Neuron (in vitro differentiated cells): ENCODE measurements around the gene EID2.

ENCODE experiments used
- H2AFZ ChIP-seq: one replicate; pipeline ENCODE4 v1.6.1; 2013; ENCODE audit warnings: low read depth, mild to moderate bottlenecking, inconsistent platforms, low read length, moderate library complexity
- H3K27me3 ChIP-seq: one replicate; pipeline ENCODE4 v1.6.1; 2013; ENCODE audit warnings: low read length; ENCODE audit not compliant: insufficient read depth
- H3K36me3 ChIP-seq: one replicate; pipeline ENCODE4 v1.6.1; 2013; ENCODE audit warnings: low read length; ENCODE audit not compliant: insufficient read depth
- H3K4me1 ChIP-seq: one replicate; pipeline ENCODE4 v1.6.1; 2013; ENCODE audit warnings: low read length; ENCODE audit not compliant: insufficient read depth
- H3K4me3 ChIP-seq: 2 replicates; pipeline ENCODE4 v1.5.1; 2013; ENCODE audit warnings: mild to moderate bottlenecking, low read length, moderate library complexity
- H3K9me3 ChIP-seq: one replicate; pipeline ENCODE4 v1.6.1; 2013; ENCODE audit warnings: low read length

EID2 gene

DNA sequence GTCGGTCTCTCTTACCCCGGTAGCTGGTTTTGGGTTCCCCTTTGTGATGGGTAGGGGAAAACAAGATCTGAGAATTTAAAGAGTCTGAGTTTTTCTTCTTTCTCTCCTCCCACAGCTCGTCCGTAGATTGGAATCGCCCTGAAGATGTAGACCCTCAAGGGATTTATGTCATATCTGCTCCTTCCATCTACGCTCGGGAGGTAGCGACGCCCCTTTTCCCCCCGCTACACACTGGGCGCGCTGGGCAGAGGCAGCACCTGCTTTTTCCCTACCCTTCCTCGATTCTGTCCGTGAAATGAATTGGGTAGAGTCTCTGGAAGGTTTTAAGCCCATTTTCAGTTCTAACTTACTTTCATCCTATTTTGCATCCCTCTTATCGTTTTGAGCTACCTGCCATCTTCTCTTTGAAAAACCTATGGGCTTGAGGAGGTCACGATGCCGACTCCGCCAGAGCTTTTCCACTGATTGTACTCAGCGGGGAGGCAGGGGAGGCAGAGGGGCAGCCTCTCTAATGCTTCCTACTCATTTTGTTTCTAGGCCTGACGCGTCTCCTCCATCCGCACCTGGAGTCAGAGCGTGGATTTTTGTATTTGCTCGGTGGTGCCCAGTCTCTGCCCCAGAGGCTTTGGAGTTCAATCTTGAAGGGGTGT is 32.1 kb downstream of the EID2 start:
- H3K4me3 ChIP-seq: peak overlapping the region; percentile 53

DNA sequence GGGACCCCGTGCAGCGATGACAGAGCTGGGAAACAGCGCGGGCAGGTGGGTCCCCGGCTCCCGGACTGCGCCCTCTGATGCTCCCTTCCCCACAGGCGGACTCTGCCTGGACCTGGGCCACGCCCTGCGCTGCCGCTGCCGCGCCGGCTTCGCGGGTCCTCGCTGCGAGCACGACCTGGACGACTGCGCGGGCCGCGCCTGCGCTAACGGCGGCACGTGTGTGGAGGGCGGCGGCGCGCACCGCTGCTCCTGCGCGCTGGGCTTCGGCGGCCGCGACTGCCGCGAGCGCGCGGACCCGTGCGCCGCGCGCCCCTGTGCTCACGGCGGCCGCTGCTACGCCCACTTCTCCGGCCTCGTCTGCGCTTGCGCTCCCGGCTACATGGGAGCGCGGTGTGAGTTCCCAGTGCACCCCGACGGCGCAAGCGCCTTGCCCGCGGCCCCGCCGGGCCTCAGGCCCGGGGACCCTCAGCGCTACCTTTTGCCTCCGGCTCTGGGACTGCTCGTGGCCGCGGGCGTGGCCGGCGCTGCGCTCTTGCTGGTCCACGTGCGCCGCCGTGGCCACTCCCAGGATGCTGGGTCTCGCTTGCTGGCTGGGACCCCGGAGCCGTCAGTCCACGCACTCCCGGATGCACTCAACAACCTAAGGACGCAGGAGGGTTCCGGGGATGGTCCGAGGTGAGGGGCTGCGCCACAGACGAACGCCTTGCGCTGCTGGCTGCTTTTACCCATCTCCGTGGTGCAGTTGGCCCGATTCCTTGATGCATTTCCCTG is 32.8 kb downstream of the EID2 start:
- no peaks in the 10 kb centered on the region for H3K36me3 ChIP-seq

More for the DNA sequence above, 32.1 kb downstream of the EID2 start:
- Histone ChIP-seq H2AFZ (peak overlapping the region; percentile 81), H3K27me3 (peaks cover 6% of the 10 kb centered on the region), H3K36me3 (no peaks in the 10 kb centered on the region), H3K4me1 (peaks cover 8% of the 10 kb centered on the region), H3K9me3 (no peaks in the 10 kb centered on the region)

DNA sequence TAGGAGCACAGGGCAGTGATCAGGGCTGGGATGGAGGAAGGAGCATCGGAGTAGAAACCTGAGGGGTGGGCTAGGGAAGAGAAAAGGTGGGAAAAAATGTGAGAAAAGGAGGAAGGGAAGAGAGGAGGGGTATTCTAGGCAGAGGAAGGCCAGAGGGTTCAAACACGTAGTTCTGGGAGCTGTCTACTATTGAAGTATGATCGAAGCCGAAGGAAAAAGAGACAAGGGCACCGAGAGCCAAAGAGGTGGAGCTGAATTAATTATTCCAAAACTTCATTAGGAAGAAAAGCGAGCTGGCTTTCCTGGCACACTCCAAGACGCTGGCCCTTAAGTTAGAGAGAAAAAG is 33.4 kb downstream of the EID2 start:
- Histone ChIP-seq H3K4me1 (peaks cover 8% of the 10 kb centered on the region), H3K4me3 (peak overlapping the region; percentile 53), H2AFZ (peak overlapping the region; percentile 81), H3K9me3 (no peaks in the 10 kb centered on the region), H3K27me3 (peaks cover 6% of the 10 kb centered on the region), H3K36me3 (no peaks in the 10 kb centered on the region)

More for the DNA sequence above, 32.8 kb downstream of the EID2 start:
- no peaks in the 10 kb centered on the region for H3K9me3 ChIP-seq
- peaks cover 6% of the 10 kb centered on the region for H3K27me3 ChIP-seq
- H3K4me1 ChIP-seq: peaks cover 8% of the 10 kb centered on the region
- H2AFZ ChIP-seq: peak overlapping the region; percentile 81
- H3K4me3 ChIP-seq: peak overlapping the region; percentile 53

DNA sequence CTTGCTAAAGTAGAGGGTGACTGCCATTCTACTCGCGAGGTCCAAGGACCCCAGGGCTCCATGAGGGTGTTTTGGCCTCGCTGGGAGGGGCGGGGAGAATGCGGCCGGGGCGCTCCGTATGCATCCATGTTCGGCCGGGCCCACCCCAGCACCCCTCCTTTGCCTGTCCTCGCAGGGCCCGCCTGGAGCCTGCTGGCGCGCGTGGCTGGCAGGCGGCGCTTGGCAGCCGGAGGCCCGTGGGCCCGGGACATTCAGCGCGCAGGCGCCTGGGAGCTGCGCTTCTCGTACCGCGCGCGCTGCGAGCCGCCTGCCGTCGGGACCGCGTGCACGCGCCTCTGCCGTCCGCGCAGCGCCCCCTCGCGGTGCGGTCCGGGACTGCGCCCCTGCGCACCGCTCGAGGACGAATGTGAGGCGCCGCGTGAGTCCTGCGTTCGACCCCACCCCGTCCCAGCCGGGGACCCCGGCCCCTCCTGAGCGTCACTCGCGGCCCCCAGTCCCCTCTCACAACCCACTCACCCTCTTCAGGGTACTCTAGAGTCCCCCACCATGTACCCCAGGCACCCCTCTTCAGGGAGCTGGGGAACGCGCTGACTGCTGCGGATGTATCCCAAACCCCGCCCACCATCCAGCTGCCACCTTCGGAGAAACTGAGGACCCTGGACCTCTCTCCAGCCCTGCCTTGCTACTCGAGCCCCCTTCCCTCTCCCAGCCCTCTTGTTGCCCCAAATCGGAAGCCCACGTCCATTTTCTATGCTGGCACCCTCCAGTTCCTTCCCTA is 37.1 kb downstream of the EID2 start:
- Histone ChIP-seq H3K36me3 (no peaks in the 10 kb centered on the region), H3K27me3 (peaks cover 29% of the 10 kb centered on the region), H3K4me1 (peaks cover 11% of the 10 kb centered on the region), H3K4me3 (no peak overlapping the region), H3K9me3 (no peaks in the 10 kb centered on the region), H2AFZ (no peak overlapping the region)

DNA sequence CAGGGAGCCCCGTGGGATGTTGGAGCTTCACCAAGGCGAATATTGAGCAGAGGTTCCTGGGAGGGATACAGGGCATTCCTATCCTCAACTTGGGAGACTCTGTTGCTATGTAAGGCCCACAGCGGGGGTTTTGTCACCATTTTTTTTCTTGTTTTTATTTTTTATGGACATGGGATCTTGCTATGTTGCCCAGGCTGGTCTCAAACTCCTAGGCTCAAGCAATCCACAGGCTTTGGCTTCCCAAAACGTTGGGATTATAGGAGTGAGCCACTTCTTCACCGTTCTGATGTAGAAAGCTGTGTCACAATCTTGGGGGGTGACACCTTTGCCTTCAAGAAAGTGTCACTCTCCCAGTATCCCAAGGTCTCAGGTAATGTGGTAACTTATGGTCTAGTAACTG is 38.6 kb downstream of the EID2 start:
- Histone ChIP-seq H3K36me3 (no peaks in the 10 kb centered on the region), H3K4me1 (peaks cover 9% of the 10 kb centered on the region), H3K9me3 (no peaks in the 10 kb centered on the region), H3K27me3 (peaks cover 24% of the 10 kb centered on the region), H2AFZ (no peak overlapping the region), H3K4me3 (no peak overlapping the region)

DNA sequence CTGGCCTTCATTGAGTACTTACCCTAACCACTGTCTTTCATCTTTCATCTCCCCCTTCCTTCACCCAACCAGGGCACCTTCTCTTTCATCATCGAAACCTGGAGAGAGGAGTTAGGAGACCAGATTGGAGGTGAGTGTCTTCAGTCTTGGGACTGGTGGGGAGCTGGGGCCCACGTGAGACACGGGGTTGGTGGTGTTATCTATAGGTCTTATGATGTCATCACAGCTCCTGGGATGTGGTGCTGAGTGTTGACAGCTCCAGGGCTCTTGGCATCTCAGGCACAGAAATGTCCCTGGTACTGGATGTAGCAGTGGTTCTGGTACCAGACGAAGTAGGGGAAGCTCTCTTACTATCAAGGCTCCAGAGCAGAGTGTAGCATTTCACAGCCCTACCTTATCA is 39.4 kb downstream of the EID2 start:
- H3K36me3 ChIP-seq: no peaks in the 10 kb centered on the region
- H2AFZ ChIP-seq: no peak overlapping the region
- H3K4me3 ChIP-seq: no peak overlapping the region
- H3K4me1 ChIP-seq: peaks cover 9% of the 10 kb centered on the region
- peaks cover 23% of the 10 kb centered on the region for H3K27me3 ChIP-seq
- no peaks in the 10 kb centered on the region for H3K9me3 ChIP-seq

DNA sequence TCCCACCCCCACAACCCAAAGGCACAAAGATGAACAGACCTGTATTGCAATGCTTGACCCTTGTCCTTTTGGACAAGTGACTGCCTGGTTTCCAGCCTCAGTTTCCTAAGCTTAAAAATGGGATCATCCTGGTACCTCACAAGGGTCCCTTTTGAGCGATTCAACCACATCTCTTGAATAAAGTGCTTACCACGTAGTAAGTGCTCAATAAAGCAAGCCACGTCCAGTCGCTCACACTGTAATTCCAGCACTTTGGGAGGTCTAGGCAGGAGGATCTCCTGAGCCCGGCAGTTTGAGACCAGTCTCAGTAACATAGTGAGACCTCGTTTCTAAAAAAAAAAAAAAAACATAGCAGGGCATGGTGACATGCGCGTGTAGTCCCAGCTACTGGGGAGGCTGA is 40.0 kb downstream of the EID2 start:
- H3K9me3 ChIP-seq: no peaks in the 10 kb centered on the region
- peaks cover 9% of the 10 kb centered on the region for H3K4me1 ChIP-seq
- no peaks in the 10 kb centered on the region for H3K36me3 ChIP-seq
- H2AFZ ChIP-seq: no peak overlapping the region
- H3K4me3 ChIP-seq: peak overlapping the region; percentile 3
- H3K27me3 ChIP-seq: peaks cover 23% of the 10 kb centered on the region

DNA sequence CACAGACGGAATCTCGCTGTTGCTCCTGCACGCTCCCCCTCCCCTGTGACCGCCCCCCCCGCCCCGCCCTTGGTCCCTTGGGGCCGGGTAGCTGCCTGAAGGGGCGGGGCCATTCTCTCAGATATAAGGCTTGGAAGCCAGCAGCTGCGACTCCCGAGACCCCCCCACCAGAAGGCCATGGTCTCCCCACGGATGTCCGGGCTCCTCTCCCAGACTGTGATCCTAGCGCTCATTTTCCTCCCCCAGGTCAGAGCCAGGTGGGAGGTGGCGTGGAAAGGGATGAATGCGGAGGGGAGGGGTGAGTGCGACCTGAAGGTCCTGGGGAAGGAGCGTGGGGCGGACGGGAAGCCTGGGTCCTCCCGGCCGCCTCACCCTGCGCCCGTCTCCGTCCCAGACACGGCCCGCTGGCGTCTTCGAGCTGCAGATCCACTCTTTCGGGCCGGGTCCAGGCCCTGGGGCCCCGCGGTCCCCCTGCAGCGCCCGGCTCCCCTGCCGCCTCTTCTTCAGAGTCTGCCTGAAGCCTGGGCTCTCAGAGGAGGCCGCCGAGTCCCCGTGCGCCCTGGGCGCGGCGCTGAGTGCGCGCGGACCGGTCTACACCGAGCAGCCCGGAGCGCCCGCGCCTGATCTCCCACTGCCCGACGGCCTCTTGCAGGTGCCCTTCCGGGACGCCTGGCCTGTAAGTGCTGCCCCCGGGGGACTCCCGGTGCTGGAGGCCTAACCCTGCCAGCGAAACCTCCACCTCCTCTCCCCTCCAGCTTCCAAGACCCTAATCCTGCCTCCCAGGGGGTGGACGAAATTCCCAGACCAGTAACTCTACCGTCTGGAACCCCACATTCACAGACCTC is 40.9 kb downstream of the EID2 start, which contains the start of gene DLL3:
Gene DLL3 (plus strand): TSS at position 150 of the 845 bp plus-strand sequence. CDS start 28 bp downstream, at position 178.
- Histone ChIP-seq H3K4me3 (peak within 1 kb of the TSS; percentile 43), H2AFZ (peak within 1 kb of the TSS; percentile 30), H3K4me1 (peaks cover 9% of the 10 kb centered on the region), H3K36me3 (no peaks in the 10 kb centered on the region), H3K9me3 (no peaks in the 10 kb centered on the region), H3K27me3 (peaks cover 23% of the 10 kb centered on the region)

DNA sequence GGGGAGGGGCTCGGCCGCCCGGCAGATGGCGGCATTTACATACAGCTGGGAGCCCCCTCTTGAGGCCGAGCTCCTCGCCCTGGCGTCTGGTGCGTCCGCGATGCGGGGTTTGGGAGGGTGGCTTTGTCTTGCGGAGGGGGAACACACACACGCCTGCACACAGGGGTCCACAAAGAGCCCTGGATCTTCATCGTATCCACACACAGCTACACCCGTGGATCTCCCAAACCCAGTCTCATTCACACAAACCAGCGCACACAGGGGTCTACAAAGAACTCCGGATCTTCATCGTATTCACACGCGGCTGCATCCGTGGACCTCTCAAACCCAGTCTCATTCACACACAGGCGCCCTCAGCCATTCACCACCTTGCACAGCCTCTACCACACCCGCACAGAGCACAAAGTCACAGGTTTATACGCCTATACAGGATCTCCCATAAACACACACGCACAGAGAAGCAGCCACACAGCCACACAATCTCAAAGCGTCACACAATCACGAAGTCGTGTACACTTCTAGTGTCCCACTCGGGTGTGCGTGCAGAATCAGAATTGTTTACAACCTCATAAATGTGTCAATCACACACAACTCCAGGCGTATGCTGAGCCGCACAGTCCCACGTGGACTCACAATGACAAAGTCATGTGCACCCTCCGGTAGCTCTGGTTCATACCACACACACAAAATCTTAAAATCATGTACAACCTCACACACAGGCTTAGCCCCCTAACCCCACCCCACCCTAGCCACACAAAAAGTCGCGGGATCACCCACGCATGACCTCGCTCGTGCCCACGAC is 41.8 kb downstream of the EID2 start:
- H3K4me3 ChIP-seq: peak overlapping the region; percentile 29
- H3K27me3 ChIP-seq: peaks cover 23% of the 10 kb centered on the region
- H3K36me3 ChIP-seq: no peaks in the 10 kb centered on the region
- peaks cover 9% of the 10 kb centered on the region for H3K4me1 ChIP-seq
- H2AFZ ChIP-seq: peak overlapping the region; percentile 30
- no peaks in the 10 kb centered on the region for H3K9me3 ChIP-seq

DNA sequence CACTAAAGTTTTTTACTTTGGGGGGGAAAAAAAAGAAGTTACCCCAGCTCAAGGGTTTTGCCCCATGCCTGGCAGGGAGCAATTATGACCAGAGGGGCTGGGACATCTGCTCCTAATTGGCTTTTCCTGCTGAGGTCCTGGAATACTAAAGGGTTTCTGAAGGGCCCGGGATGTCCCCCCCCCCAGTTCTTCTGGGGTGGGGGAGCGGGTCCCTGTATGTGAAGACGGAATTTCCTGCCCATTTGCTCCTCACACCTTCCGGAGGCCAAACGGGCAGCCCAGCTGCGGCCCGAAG is 42.3 kb downstream of the EID2 start:
- Histone ChIP-seq H3K27me3 (peaks cover 23% of the 10 kb centered on the region), H3K9me3 (no peaks in the 10 kb centered on the region), H2AFZ (peak overlapping the region; percentile 30), H3K4me1 (peaks cover 9% of the 10 kb centered on the region), H3K4me3 (no peak overlapping the region), H3K36me3 (no peaks in the 10 kb centered on the region)

DNA sequence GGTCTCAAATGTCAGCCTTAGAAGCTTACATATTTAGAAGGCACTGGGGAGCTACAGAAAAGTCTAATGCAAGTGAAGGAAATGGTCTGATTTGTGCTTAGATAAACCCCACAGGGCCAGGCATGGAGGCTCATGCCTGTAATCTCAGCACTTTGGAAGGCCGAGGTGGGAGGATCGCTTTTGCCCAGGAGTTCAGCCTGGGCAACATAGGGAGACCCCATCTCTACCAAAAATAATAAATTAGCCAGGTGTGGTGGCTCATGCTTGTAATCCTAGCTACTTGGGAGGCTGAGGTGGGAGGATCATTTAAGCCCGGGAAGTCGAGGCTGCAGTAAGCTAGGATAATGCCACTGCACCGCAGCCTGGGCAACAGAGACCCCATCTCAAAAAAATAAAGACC is 43.9 kb downstream of the EID2 start:
- Histone ChIP-seq H3K4me1 (peaks cover 9% of the 10 kb centered on the region), H3K36me3 (peaks cover 11% of the 10 kb centered on the region), H3K27me3 (peaks cover 23% of the 10 kb centered on the region)

DNA sequence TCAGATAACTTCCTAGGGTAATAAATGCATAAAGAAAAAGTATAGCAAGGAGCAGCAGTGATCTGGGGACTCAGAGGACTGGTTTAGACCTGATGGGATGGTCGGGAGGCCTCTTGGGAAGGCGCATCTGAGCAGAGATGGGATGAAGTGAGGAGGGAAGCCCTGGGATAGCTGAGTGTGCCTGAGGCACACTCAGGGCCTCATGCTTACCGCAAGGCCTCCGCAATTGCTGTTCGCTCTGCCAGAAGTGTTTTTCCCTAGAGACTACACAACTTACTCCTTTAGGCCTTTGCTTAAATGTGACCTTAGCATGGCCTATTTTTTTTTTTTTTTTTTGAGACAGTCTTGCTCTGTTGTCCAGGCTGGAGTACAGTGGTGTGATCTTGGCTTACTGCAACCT is 45.3 kb downstream of the EID2 start:
- Histone ChIP-seq H3K27me3 (peaks cover 15% of the 10 kb centered on the region), H3K4me3 (no peak overlapping the region), H3K9me3 (no peaks in the 10 kb centered on the region), H3K36me3 (peaks cover 19% of the 10 kb centered on the region), H3K4me1 (peaks cover 9% of the 10 kb centered on the region), H2AFZ (no peak overlapping the region)

More for the DNA sequence above, 43.9 kb downstream of the EID2 start:
- no peaks in the 10 kb centered on the region for H3K9me3 ChIP-seq
- H3K4me3 ChIP-seq: no peak overlapping the region
- no peak overlapping the region for H2AFZ ChIP-seq
